Thyroid gland (tissue), 4 donors: ENCODE measurements around the gene MUC2. TPM values are rescaled to one million over a fixed set of nuclear protein-coding genes. Genes with fewer than 3 reads are reported as not detected.
A peak's percentile ranks its signal among the peaks of the same experiment; 100 is the strongest.
"Not testable (repeated sequence)": the region's sequence is repeated elsewhere in the genome, so short reads cannot be mapped to it uniquely, and the experiment has no call there.

Experiments
- DNase-seq, 2 donors: peaks; one replicate each; pipeline ENCODE4 v3.0.0-alpha.2; 2019
- H3K27ac ChIP-seq, 3 donors: fragments of 200-600 bp; sonication (generic); 1 replicate in 2 of 3; 2 replicates in 1 of 3; pipeline ENCODE4 v1.5.1; 2016 to 2019; ENCODE audit warnings: mild to moderate bottlenecking in 1 of 3, moderate library complexity in 1 of 3
- H3K27me3 ChIP-seq: fragments of 200-600 bp; sonication (generic); one replicate; pipeline ENCODE4 v1.5.1; 2019
- H3K36me3 ChIP-seq, 2 donors: fragments of 200-600 bp; sonication (generic); one replicate each; pipeline ENCODE4 v1.5.1; 2016 to 2019
- H3K4me1 ChIP-seq, 2 donors: fragments of 200-600 bp; sonication (generic); one replicate each; pipeline ENCODE4 v1.5.1; 2017 to 2019
- H3K4me3 ChIP-seq, 3 donors: fragments of 200-600 bp; sonication (generic); replicated peaks in 1 of 3; 1 replicate in 2 of 3; 2 replicates in 1 of 3; pipeline ENCODE4 v1.5.1; 2016; ENCODE audit warnings: mild to moderate bottlenecking in 1 of 3
- H3K9me3 ChIP-seq: fragments of 200-600 bp; sonication (generic); one replicate; pipeline ENCODE4 v1.5.1; 2017
- CTCF ChIP-seq, 6 experiments: fragments of 200-600 bp in 3 of 6; fragments of 450-650 bp in 3 of 6; sonication (generic) in 3 of 6; IDR thresholded peaks; one replicate each; pipeline ENCODE4 v1.5.1; 2016 to 2019; ENCODE audit warnings: antibody characterized with exemption in 6 of 6, mild to moderate bottlenecking in 2 of 6, inconsistent platforms in 1 of 6, moderate library complexity in 1 of 6
- POLR2A ChIP-seq, 2 donors: fragments of 450-650 bp; IDR thresholded peaks; one replicate each; pipeline ENCODE4 v1.6.1; 2017; ENCODE audit warnings: antibody characterized with exemption in 2 of 2, mild to moderate bottlenecking in 2 of 2, moderate library complexity in 1 of 2
- WGBS, 2 donors: methylation state at CpG; one replicate each; pipeline ENCODE4 v1.1.5; 2017; 5-methylcytosine and 5-hydroxymethylcytosine counted together
- intact Hi-C: fragments of 100-400 bp; cut with DNase I; formaldehyde crosslinking; loops from one replicate; pipeline ENCODE4 v1.15.1; 2023
- total RNA-seq, 4 donors: library from RNA; depleted of rRNA; stranded (reverse); fragments of >200 nt; gene quantifications; one replicate each; pipeline ENCODE4 v1.2.3, GENCODE V29; 2016

Gene MUC2
- total RNA-seq, 4 donors from 2014 or later = not detected

DNA sequence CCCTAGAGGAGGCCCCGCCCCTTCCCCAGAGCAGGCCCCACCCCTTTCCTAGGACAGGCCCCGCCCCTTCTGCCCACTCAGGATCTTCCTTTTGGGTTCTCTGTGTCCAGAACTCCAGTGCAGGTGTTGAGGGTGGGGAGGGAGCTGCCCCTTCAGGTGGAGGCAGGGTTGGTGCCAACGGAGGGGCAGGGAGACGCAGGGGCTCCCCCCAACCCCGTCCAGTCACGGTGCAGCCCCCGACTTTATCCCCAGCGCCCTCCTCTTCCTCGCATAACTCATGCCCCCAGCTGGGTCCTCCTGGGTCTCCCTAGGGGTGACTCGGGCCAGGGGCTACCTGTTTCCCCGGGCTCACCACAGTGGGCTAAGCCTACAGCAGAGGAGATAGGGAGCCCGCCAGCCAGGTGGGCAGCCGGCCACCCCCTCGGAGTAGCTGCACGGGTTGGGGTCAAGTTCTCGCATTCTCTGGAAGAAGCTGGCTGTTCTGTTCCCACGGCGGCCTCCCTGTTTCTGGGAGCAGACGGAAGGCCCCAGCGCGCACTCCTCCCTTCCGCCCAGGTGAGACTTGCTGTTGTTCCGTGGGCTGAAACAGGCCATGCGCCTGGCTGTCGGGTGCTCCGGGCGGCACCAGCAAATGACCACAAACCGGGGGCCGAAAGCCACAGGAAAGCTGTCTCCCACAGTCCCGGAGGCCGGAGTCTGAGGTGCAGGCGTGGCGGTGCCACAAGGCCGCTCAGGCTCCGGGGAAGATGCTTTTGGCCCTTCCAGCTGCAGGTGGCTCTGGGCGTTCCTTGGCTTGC is 38.9 kb downstream of the MUC2 start:
- Histone ChIP-seq H3K36me3 (no peaks in the 10 kb centered on the region), H3K27me3 (no peaks in the 10 kb centered on the region), H3K4me3 (no peak overlapping the region), H3K9me3 (no peaks in the 10 kb centered on the region), H3K27ac (no peak overlapping the region), H3K4me1 (no peaks in the 10 kb centered on the region)
- no peak for DNase-seq
- intact Hi-C loops = no loop called here
- TF ChIP-seq POLR2A (IDR thresholded peaks at IDR 0.05) (no peak), CTCF (IDR thresholded peaks at IDR 0.05) (no peak)
- WGBS, 2 donors = 80 to 86% methylated on average over 9 to 27 of the region's 36 CpGs

DNA sequence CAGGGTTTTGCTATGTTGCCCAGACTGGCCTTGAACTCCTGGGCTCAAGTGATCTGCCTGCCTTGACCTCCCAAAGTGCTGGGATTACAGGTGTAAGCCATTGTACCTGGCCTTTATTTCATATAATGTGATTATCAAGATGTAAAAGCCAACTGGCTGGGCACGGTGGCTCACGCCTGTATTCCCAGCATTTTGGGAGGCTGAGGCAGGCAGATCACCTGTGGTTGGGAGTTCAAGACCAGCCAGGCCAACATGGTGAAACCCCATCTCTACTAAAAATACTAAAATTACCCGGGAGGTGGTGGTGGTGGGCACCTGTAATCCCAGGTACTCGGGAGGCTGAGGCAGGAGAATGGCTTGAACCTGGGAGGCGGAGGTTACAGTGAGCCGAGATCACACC is 40.6 kb downstream of the MUC2 start:
- H3K9me3 ChIP-seq, DNase-seq, H3K4me1 ChIP-seq, H3K36me3 ChIP-seq, H3K4me3 ChIP-seq, intact Hi-C loops, H3K27ac ChIP-seq, H3K27me3 ChIP-seq: not testable (repeated sequence)
- 85 to 91% methylated on average over 6 of the region's 6 CpGs for whole genome bisulfite sequencing, 2 donors

- TF ChIP-seq CTCF (IDR thresholded peaks at IDR 0.05) = no peak
- no peak for TF ChIP-seq POLR2A (IDR thresholded peaks at IDR 0.05)
- DNase-seq = peak in 1 of 2 donors; percentile 0
- Histone ChIP-seq H3K27ac (no peak overlapping the region), H3K4me1 (no peaks in the 10 kb centered on the region), H3K4me3 (no peak overlapping the region), H3K27me3 (no peaks in the 10 kb centered on the region), H3K9me3 (no peaks in the 10 kb centered on the region), H3K36me3 (no peaks in the 10 kb centered on the region)
- intact Hi-C loops = no loop called here
- WGBS, 2 donors = 83 to 89% methylated on average over 12 of the region's 12 CpGs
Measured at GRCh38 chr11:1116104-1116503, 41.4 kb downstream of the MUC2 start.

DNA sequence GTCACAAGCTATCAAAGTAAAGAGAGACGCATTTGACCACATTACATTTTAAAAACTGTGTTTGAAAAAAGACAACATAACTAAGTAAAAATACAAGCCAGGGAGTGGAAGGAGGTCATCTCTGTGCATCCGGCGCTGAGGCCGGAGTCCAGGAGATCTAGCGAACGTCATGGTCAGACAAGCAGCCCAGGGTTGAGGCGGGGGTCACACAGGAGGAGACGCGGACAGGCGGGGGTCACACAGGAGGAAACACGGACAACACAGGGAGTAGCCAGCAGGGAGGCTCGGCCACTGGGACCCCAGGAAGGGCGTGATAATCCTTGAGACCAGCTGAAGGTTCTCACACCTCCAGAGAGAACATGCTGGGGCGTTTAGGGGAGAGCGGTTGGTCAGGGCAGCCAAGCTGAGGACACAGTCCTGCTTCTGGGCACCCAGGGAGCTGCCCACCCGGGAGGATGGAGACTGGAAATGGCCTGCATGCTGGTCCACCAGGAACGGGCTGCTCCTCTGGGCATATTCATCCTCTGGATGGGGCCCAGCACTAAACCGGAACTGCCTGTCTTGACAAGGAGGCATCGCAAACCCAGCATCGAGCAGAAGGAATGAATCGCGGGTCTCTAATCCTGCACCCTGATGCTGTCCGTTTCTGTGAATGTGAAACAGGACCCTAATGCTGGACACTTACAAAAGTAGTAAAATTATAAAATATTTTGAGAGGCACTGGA is 42.2 kb downstream of the MUC2 start:
- DNase-seq = peak in 1 of 2 donors; percentile 1
- no peak for TF ChIP-seq CTCF (IDR thresholded peaks at IDR 0.05)
- TF ChIP-seq POLR2A (IDR thresholded peaks at IDR 0.05) = no peak
- Histone ChIP-seq H3K36me3 (no peaks in the 10 kb centered on the region), H3K27ac (no peak overlapping the region), H3K9me3 (no peaks in the 10 kb centered on the region), H3K27me3 (no peaks in the 10 kb centered on the region), H3K4me1 (no peaks in the 10 kb centered on the region), H3K4me3 (no peak overlapping the region)
- WGBS, 2 donors = 67 to 69% methylated on average over 22 to 23 of the region's 23 CpGs
- intact Hi-C loops = no loop called here

DNA sequence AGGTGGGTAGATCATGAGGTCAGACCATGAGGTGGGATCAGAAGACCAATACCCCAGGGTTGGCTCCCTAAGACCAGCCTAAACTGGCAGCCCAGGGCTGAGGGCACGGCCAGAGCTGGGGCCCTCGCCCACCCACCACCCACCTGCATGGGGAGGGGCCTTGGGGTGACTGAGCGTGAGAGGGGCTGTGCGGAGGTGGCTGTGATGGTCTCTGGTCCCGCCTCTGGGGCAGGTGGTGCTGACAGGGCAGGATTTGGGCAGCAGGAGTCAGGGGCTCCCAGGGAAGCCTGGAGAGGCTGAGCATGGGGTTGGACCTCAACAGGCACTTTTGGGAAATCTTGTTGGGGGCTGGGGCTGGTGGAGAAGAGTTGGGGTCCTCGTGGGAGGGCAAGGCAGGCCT is 43.3 kb downstream of the MUC2 start:
- H3K36me3 ChIP-seq = no peaks in the 10 kb centered on the region
- no peaks in the 10 kb centered on the region for H3K9me3 ChIP-seq
- 77 to 81% methylated on average over 6 of the region's 6 CpGs for WGBS, 2 donors
- DNase-seq = no peak
- H3K4me1 ChIP-seq = no peaks in the 10 kb centered on the region
- H3K27ac ChIP-seq = no peak overlapping the region
- H3K27me3 ChIP-seq = no peaks in the 10 kb centered on the region
- TF ChIP-seq CTCF (IDR thresholded peaks at IDR 0.05) (no peak), POLR2A (IDR thresholded peaks at IDR 0.05) (no peak)
- H3K4me3 ChIP-seq = no peak overlapping the region
- intact Hi-C loops = no loop called here
